ENCODE measurements around the gene CREB1. TPM values are rescaled to one million over a fixed set of nuclear protein-coding genes. Genes with fewer than 3 reads are reported as not detected.

CREB1 gene
- total and polyA plus RNA-seq, 2 donors (not counting 3 experiments of a cell fraction or from before 2014, with no cell fraction given) = 31.0 to 71.1 TPM

DNA sequence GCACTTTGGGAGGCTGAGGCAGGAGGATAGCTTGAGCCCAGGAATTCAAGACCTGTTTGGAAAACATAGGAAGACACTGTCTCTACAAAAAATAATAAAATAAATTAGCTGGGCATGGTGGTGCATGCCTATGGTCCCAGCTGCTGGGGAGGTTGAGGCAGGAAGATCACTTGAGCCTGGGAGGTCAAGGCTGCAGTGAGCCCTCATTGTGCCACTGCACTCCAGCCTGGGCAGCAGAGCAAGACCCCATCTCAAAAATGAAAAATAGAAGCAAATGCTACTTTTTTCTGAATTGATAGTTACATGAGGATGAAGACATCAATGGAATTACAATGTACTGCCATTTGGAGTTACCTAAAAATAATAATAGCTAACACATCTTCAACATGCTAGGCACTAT, 63.5 kb downstream of the CREB1 start:
- H3K27me3 ChIP-seq (ENCODE audit: control insufficient read depth in 2 of 2, insufficient read depth in 2 of 2, low read length in 2 of 2) = no peaks in the 10 kb centered on the region
- no peak overlapping the region for H3K27ac ChIP-seq (ENCODE audit: insufficient read depth, low read depth, low read length)
- H3K4me3 ChIP-seq (replicated peaks in 1 of 3; ENCODE audit: insufficient read depth in 1 of 3, low read depth in 1 of 3, low read length in 3 of 3) = no peak overlapping the region
- H3K4me2 ChIP-seq (ENCODE audit: insufficient read depth, low read length) = no peak overlapping the region
- ChIA-PET CTCF (interaction anchor here (1.0 kb wide), 1 partner anchor 24 kb away, joined by 3 read pairs; no protein-coding TSS in a partner anchor), POLR2A (no interaction called here)
- H4K20me1 ChIP-seq (replicated peaks; ENCODE audit: control insufficient read depth, extremely low read depth, insufficient read depth, low read length) = no peaks in the 10 kb centered on the region
- H3K79me2 ChIP-seq (ENCODE audit: control insufficient read depth, insufficient read depth, low read length) = no peaks in the 10 kb centered on the region
- H3K9me3 ChIP-seq (replicated peaks; ENCODE audit: control insufficient read depth, insufficient read depth, low read length) = no peaks in the 10 kb centered on the region
- peaks cover 0 to 4% of the 10 kb centered on the region in 2 experiments for H3K36me3 ChIP-seq (ENCODE audit: control insufficient read depth in 2 of 2, extremely low read depth in 1 of 2, insufficient read depth in 2 of 2, low read length in 2 of 2)
- no peak for TF ChIP-seq EZH2 (IDR thresholded peaks at IDR 0.05; ENCODE audit: borderline replicate concordance, low read depth, low read length, severe bottlenecking)
- TF ChIP-seq GATA2 (IDR thresholded peaks at IDR 0.05; ENCODE audit: insufficient read depth, insufficient read length, low read depth, low read length) = no peak
- TF ChIP-seq, protein P1, sequence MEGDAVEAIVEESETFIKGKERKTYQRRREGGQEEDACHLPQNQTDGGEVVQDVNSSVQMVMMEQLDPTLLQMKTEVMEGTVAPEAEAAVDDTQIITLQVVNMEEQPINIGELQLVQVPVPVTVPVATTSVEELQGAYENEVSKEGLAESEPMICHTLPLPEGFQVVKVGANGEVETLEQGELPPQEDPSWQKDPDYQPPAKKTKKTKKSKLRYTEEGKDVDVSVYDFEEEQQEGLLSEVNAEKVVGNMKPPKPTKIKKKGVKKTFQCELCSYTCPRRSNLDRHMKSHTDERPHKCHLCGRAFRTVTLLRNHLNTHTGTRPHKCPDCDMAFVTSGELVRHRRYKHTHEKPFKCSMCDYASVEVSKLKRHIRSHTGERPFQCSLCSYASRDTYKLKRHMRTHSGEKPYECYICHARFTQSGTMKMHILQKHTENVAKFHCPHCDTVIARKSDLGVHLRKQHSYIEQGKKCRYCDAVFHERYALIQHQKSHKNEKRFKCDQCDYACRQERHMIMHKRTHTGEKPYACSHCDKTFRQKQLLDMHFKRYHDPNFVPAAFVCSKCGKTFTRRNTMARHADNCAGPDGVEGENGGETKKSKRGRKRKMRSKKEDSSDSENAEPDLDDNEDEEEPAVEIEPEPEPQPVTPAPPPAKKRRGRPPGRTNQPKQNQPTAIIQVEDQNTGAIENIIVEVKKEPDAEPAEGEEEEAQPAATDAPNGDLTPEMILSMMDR (IDR thresholded peaks at IDR 0.05; ENCODE audit: extremely low read depth in 1 of 2, insufficient read depth in 1 of 2, low read depth in 1 of 2, low read length in 2 of 2) = no peak
- TF ChIP-seq FOS (IDR thresholded peaks at IDR 0.05; ENCODE audit: borderline replicate concordance, insufficient read depth, low read length) = no peak
- TF ChIP-seq MYC (IDR thresholded peaks at IDR 0.05; ENCODE audit: low read depth, low read length) = no peak
- no peak for TF ChIP-seq POLR2AphosphoS5 (IDR thresholded peaks at IDR 0.05; ENCODE audit: insufficient read depth, low read depth, low read length)
- no peak for TF ChIP-seq POLR2A (IDR thresholded peaks at IDR 0.05; ENCODE audit: low read depth, low read length)
- TF ChIP-seq JUN (IDR thresholded peaks at IDR 0.05; ENCODE audit: borderline replicate concordance, insufficient read depth, insufficient read length, low read depth) = no peak
- TF ChIP-seq, protein P2, sequence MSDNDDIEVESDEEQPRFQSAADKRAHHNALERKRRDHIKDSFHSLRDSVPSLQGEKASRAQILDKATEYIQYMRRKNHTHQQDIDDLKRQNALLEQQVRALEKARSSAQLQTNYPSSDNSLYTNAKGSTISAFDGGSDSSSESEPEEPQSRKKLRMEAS (IDR thresholded peaks at IDR 0.05; ENCODE audit: insufficient read depth, insufficient read length) = no peak
- BruUV-seq (replicated peaks) = no TSS peak
- intact Hi-C loops (cut with micrococcal nuclease) = no loop called here
- H3K9ac ChIP-seq (replicated peaks; ENCODE audit: extremely low read depth, insufficient read depth, low read length) = no peak overlapping the region
- FAIRE-seq (no peak), DNase-seq (ENCODE audit: low read depth, low spot score) (no peak)
- dilution Hi-C loops (cut with MboI; ENCODE audit: extremely low pct_ligation_motif_present, low sequenced_read_pairs) = no loop called here
- H3K9me1 ChIP-seq (replicated peaks; ENCODE audit: control insufficient read depth, extremely low read depth, insufficient read depth, low read length) = no peaks in the 10 kb centered on the region
- H3K4me1 ChIP-seq (ENCODE audit: control insufficient read depth, extremely low read depth, insufficient read depth, low read length) = no peaks in the 10 kb centered on the region
- H2AFZ ChIP-seq (ENCODE audit: low read depth, low read length) = no peak overlapping the region
